Non-pigmented ciliary epithelial cell (primary cell): ENCODE measurements around the gene NAXE.
"Not testable (repeated sequence)": the region's sequence is repeated elsewhere in the genome, so short reads cannot be mapped to it uniquely, and the experiment has no call there.

Source experiments
- DNase-seq: peaks from one replicate; pipeline ENCODE4 v3.0.0-alpha.2; 2010; ENCODE audit warnings: low read depth

NAXE gene

GRCh38 chr1:156623946-156624813 lies 32.6 kb downstream of the NAXE start:
- DNase-seq = no peak

- no peak for DNase-seq
These were observed 33.3 kb downstream of the NAXE start for GRCh38 chr1:156624814-156625435.

DNA sequence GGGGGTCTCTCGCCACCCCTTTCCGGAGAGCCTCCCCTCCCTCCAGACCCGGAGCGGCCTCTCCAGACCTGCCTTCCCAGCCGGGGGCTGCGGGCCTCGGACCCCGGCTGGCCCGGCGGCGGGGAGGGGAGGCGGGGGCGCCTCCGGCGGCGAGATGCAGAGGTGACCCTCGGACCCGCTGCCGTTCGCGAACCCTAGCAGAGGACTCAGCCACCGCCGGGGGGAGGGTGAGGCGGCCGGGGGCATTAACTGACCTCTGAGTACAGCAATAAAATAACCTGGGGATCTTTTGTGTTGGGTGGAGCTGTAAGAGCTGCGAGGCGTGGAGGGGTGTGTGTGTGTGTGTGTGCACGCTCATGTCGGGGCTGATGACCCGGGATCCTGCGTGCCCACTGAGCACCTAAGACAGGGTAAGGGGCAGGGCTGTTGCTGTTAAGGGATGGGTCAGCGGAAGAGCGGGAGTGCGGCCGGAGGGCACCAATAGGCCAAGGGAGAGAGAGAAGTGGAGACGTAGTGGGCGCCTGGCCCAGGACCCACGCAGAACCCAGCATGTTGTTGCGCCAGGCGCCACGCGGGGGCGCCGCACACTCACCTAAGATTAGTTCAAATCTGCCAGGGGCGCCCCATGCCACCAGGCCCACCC lies 34.0 kb downstream of the NAXE start:
- no peak for DNase-seq

GRCh38 chr1:156626079-156626438 lies 34.5 kb downstream of the NAXE start:
- DNase-seq = no peak

DNA sequence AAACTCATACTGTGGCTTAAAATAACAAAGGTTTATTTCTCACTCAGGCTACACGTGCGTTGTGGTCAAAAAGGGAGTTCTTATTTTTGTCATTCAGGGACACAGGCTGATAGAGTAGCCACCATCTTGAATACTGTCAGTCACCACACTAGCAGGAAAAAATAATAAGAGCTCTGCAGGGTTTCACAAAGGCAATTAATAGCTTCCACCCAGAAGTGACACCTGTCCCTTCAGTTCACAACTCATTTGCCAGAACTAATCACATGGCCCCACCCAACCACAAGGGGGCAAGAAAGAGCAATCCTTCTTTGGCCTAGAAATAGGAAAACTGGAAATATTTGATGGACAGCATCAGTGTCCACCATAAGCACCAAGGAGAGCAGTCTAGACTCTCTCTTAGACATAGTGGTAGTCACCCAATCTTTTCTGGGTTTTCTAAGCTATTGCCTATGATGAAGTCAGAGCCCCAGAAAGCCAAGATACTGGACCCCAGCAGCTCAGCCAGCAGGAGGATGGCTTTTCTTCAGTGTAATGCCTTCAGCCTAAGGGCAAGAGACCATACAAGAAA lies 35.8 kb downstream of the NAXE start:
- no peak for DNase-seq

DNA sequence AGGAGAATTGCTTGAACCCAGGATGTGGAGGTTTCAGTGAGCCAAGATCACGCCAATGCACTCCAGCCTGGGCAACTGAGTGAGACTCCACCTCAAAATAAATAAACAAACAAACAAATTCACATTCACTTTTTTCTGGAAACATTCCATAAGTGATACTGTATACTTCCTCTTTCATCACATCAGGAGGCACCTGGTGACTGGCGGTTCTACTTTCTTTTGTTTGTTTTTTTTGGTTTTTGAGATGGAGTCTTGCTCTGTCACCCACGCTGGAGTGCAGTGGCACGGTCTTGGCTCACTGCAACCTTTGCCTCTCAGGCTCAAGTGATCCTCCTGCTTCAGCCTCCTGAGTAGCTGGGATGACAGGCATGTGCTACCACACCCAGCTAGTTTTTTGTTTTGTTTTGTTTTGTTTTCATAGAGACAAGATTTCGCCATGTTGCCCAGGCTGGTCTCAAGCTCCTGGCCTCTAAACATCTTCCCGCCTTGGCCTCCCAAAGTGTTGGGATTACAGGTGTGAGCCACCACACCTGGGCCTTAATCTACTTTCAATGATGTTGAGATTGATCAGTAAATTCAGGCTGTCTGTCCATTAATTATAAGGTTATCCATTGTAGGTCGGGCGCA lies 38.4 kb downstream of the NAXE start:
- no peak for DNase-seq

DNA sequence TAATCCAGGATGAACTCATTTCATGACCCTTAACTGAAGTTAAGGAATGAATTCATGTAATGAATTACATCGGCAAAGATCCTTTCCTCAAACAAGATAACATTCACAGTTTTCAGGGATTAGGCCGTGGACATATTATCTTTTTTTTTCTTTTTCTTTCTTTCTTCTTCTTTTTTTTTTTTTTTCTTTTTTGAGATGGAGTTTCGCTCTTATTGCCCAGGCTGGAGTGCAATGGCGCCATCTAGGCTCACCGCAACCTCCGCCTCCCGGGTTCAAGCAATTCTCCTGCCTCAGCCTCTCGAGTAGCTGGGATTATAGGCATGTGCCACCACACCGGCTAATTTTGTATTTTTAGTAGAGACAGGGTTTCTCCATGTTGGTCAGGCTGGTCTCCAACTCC lies 39.6 kb downstream of the NAXE start:
- not testable (repeated sequence) for DNase-seq

GRCh38 chr1:156632355-156632754 lies 40.8 kb downstream of the NAXE start:
- DNase-seq = no peak

GRCh38 chr1:156638189-156638985 lies 46.8 kb downstream of the NAXE start:
- no peak for DNase-seq

DNA sequence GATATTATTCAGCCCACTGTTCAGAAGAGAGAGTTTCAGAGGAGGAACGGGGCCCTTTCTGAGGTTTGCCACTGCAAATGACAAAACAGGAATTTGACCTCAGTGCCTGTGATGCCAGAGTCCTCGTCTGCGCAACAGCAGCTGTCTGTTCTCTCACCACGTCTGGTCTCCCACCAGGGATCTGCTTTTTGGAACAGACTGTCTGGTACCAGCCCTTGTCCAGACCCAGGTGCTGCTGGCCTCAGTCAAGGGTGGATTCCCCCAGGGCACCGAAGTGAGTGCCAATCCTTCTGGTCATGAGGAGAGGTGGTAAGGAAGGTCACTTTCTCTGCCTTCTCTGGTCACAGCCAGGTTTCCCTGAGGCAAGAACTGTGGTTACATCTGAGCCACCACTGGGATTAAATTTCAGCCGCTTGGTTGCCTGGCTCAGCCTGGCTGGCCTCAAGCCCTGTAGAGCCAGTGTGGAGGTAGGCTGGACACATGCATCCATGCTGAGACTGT lies 48.1 kb downstream of the NAXE start:
- DNase-seq = no peak

GRCh38 chr1:156640842-156641706 lies 49.5 kb downstream of the NAXE start:
- no peak for DNase-seq

- DNase-seq = no peak
These were observed 50.2 kb downstream of the NAXE start, which contains the start of gene BCAN for GRCh38 chr1:156641761-156642264. Gene BCAN (plus strand): TSS chr1:156642117. CDS start chr1:156646055, 3,938 bp downstream.

DNA sequence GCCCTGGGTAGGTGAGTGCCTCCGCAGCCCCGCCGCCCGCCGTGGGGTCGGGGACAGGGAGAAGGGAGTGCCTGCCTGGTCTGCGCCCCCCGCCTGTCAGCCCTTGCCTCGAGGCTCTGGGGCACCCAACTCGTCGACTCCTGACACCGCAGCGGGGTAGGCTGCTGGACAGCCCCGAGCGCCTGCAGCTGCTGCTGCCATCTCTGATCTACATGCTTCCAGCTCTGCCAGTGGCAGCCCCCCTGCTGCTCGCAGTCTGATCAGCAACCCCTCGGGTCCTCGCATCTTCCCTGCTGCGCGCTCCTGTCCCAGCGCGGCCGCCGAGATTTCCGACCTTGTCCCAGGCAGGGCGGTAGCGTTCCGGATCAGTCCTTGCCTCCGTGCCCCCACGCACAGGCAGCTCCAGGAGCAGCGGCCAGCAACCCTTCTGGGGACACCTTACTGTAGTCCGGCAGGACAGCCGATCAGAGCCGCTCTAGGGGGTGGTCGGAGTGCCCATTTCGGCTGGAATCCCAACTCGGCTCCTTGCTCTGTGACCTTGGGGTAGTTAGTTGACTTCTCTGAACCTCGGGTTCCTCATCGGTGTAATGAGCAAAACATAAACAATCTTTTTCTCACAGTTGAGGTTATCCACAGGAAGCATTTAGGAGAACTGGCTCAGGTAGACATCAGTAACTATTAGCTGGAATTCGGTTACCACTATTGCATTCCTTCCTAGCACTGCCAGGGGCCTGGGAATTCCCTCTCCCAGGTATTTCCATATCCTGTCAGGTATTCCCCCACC lies 50.9 kb downstream of the NAXE start:
- no peak for DNase-seq

DNA sequence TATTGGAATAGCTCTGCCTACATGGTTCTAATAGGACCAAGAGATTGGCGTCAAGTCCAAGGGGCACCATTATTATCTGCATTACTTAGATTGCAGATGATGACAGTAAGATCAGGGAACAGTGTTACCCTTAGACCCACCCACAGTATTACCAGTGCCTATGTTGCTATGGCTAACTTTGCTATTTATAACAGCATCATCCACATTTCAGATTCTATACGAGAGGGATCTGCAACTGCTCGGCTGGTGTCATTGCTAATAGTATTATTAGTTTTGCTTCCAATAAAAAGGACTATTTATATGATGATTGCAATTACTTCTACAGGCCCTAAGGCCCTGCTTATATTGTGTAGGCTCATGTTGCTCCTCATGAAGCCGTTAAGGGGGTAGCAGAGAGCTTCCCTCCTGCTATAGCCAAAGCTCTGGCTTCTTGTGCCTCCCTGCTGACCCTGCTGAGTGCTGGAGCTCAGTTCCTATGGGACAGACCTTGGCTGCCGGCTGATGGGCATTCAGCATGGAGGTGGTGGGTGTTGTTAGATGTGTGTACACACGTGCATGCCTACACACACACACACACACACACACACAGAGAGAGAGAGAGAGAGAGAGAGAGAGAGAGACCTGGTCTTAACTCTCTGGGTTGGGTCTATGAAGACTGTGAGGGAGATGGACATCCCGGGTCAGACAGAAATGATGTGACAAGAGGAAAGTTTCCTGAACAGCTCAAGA lies 51.6 kb downstream of the NAXE start:
- DNase-seq = no peak

DNA sequence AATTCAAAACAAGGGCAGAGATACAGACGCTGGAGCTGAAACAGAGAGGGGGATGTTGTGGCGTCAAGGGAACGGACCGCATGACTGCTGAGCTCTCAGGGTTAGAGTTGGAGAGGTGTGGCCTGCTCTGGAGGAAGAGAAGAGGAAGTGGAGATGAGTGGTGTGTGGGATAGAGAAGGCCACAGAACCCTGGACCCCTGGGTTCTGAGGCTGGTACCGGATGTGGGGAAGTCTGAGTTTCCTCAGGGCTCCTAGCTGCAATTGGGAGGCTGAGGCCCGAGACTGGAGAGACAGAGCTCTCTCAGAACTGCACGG lies 52.2 kb downstream of the NAXE start:
- no peak for DNase-seq
